HG03175 (cell line): ENCODE data around the gene PRR12.

Experiments used
- ATAC-seq: cut with Tn5 transposase; IDR thresholded peaks from one replicate; pipeline ENCODE4 v1.9.1; 2021; ENCODE audit warnings: mild to moderate bottlenecking, moderate library complexity; ENCODE audit not compliant: unreplicated experiment

Gene PRR12

DNA sequence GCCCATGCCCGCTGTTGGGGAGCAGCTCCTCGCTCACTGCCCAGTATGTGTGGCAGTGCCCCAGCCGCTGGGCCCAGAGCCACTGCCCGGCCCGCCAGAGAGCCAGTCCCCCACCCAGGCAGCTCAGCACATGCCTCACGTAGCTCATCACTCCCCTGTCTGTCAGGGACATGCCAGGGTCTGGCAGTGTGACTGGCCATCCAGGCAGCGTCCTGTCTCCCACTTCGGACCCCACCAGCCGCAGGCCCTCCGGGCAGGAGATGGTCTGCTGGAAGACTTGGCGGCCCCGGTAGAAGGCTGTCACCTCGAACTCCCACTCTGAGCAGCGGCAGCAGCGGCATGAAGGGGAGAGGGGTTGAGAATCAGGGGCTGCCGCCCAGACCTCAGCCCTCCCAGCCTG is 71.0 kb downstream of the PRR12 start:
- no peak for ATAC-seq

DNA sequence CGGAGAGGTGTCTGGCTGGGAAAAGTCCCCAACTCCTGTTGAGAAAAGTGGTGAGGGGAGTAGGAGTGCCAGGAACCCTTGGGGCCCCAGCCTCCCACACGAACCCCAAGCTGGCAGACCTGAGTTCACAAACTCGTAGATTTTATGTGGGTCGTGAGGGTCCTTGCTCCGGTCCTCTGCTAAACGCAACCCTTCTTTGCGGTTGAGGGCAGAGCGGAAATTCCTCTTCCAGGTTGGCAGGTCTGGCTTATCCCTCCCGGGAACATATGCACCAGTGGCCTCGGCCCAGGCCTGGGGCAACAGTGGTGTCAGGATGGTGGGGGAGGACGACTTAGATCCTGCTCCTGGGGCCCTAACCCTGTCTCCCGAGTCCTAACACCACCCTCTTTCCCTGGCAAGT is 72.2 kb downstream of the PRR12 start:
- no peak for ATAC-seq

DNA sequence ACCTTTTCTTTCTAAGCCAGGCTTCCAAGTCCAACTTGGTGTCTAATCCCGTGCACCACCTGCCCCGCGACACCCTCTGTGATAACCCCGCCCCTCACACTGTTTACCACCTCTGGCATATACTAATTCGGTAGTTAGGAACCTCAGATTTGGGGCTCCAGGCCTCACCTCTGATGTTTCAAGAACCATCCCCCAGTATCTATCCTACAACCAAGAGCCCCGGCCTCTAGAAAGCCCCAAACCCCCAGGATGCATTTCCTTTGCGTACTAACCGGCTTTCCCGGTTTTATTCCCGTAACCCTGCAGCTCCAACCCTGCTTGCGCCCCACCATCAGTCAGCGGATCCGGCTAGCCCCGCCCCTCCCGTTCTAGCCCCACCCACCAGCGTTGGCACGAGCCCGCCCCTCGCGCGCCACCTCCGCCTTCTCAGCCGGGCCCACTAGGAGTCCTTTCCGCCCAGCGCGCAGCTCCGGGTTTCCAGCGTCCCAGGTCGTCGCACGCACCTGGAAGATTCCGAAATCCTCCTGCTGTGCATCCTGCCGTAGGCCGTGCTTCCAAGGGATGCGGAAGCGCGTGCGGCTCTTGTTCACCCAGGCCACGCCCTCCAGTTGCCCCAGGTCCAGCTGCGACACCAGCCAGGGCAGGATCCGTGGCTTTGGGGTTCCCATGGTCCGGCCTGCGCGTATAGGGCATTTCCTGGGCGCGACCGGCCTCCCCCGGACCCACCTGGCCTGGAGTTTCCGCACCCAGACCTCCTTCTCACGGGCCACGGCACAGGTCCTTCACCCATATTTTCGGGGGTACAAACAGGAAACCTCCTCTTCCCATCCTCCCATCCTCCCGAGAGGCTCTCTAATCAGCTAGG is 73.4 kb downstream of the PRR12 start:
- no peak for ATAC-seq

DNA sequence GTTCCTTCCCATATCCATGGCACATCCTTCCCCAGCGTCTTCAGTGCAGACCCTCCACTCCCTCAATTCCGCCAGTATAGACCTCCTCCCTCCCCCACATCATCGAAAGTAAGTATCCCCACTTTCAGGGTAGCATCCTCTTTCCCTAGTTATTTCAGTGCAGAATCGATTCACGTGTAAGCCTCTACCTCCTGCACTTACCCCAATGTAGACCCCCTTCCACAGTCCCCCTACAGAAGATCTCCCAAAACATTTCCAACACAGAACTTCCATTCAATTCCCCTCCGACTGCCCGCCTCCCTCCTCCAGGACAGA is 74.0 kb downstream of the PRR12 start:
- no peak for ATAC-seq

DNA sequence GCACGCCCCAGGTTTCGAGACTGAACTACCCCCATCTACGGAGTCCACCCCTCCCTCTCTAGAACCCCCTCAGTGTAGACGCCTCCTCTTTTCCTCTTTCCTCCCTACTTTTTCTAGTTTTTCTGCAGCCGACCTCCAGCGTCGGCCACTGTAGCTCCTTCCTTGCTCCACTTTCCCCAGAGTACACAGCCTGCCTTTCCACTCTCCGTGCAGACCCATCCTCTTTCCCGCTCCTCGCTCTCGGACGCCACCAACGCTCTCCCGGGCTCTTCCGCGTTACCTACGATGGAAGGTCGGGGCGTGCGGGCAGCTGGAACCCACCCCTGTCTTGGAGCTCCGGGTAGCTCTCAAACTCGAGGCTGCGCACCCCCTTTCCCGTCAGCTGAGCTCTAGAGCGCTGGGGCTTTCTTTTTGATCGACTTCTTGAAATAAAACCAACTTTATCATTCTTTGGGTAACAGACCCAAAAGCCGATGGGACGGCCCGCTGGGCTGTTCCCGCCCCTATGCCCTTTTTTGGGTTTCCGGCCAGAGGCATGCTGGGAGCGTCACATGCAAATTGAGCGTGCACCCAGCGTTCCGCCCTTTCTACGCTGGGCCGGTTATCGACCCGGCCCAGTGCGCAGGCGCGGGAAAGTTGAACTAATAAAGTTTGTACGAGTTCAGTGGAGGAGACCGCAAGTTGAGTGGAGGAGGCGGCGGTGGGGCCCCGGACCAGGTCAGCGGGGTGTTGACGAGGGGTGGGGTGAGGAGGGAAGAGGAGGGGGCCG is 74.6 kb downstream of the PRR12 start, which contains the start of the genes BCL2L12 and IRF3:
Gene BCL2L12 (plus strand): TSS at position 583 of the 769 bp plus-strand sequence. CDS start 760 bp downstream, outside the sequence.
Gene IRF3 (minus strand): TSS at position 507 of the 769 bp plus-strand sequence. CDS start 1,019 bp downstream, outside the sequence.
- ATAC-seq: peak; percentile 89

DNA sequence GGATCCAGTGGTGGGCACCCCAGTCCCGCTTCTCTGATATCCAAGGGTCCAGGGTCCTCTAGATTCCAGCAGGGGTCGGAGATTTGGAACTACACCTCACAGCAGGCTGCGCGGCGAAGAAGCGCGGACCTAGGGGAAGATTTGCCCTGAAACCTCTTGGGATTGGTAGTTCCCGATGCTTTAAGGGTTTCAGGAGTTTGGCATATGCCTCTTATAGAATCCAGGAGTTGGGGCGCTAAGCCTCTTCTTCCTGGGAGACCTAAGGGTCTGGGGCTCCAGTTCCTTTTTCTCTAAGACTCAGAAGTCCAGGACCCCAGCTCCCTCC is 75.1 kb downstream of the PRR12 start:
- no peak for ATAC-seq

DNA sequence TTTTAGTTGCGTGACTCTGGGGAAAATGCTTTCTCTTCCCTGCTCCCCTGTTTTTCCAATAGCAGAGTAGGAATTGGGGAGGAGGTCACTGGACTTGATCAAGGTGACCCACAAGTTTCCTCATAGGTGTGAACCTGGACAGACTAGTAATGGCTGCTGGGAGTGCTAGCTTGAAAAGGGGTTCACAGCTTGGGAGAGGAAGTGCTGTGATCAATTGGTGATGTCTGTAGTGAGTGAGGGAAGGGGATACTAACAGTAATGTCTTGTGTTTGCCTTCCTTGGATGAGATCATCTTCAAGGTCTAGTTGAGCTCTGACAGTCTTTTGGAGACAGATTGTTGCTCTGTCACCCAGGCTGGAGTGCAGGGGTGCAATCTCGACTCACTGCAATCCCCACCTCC is 76.5 kb downstream of the PRR12 start:
- ATAC-seq: no peak

DNA sequence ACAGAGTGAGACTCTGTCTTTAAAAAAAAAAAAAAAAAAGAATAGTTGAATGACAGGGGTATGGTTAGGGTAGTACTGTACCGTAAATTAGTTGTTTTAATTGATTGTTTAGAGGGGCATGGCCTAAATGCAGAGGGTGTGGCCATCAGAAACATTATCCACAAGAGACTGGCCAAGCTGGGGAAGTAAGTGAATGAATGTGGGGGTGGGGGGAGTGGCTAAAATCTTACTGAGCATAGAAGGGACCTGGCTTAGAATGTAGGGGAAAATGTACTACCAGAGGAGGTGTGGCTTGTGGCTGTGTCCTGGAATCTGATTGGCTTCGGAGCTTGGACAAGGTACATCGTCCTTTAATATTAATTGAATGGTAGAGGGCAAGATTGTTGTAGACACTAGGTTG is 78.5 kb downstream of the PRR12 start:
- no peak for ATAC-seq

DNA sequence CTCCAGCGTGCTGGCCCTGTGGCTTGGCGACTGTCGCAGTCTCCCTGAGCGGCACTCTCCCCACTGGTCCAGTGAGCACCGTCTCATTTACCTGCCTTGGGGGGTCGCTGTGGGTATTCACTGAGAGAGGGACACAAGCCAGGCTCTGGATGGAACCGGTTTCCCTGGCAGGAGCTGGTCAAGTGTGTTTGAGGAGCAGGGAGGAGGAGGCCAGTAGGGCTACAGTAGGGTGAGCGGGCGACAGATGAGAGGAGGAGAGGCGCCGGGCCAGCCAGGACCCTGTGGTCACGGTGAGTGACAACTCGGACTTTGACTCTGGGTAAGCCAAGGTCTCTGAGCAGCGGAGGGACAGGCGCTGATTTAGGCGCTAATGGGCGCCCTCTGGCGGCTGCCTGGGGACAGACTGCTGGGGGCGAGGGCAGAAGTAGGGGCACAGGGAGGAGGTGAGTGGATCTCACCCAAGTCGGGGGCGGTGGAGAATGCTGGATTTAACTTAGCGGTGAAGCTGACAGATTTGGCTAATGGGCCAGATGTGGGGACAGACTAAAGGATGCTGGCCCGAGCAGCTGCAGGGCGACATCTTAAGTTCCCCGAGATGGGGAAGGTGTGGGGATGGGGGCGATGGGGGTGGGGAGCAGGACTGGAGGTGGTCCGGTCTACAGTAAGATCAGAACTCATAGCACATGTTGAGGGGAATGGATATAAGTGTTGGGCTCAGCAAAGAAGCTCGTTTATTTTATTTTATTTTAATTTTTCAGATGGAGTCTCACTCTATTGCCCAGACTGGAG is 81.3 kb downstream of the PRR12 start:
- no peak for ATAC-seq
